Endothelial cell of umbilical vein (primary cell): ENCODE data around the gene ASRGL1.
"Not testable (repeated sequence)": the region's sequence is repeated elsewhere in the genome, so short reads cannot be mapped to it uniquely, and the experiment has no call there.

Source experiments
- EZH2 ChIP-seq: IDR thresholded peaks from 2 replicates; pipeline ENCODE4 v1.6.1; 2012; ENCODE audit warnings: borderline replicate concordance, low read depth, mild to moderate bottlenecking, moderate library complexity, low read length, inconsistent platforms; ENCODE audit not compliant: severe bottlenecking
- JUN ChIP-seq: IDR thresholded peaks from 2 replicates; pipeline ENCODE4 v1.6.1; 2011; ENCODE audit warnings: borderline replicate concordance, low read depth; ENCODE audit not compliant: insufficient read length, insufficient read depth
- MYC ChIP-seq: IDR thresholded peaks from one replicate; pipeline ENCODE4 v1.6.1; 2011; ENCODE audit warnings: mild to moderate bottlenecking, low read depth, low read length
- TF ChIP-seq, protein P1 (sequence below), 2 donors: IDR thresholded peaks; 1 replicate in 1 of 2; 2 replicates in 1 of 2; pipeline ENCODE4 v1.5.1; 2011; ENCODE audit warnings: low read length in 2 of 2, mild to moderate bottlenecking in 2 of 2, moderate library complexity in 2 of 2, control low read depth in 1 of 2, inconsistent platforms in 1 of 2, low read depth in 1 of 2; ENCODE audit not compliant: insufficient read depth in 1 of 2; ENCODE audit errors: extremely low read depth in 1 of 2

DNA sequence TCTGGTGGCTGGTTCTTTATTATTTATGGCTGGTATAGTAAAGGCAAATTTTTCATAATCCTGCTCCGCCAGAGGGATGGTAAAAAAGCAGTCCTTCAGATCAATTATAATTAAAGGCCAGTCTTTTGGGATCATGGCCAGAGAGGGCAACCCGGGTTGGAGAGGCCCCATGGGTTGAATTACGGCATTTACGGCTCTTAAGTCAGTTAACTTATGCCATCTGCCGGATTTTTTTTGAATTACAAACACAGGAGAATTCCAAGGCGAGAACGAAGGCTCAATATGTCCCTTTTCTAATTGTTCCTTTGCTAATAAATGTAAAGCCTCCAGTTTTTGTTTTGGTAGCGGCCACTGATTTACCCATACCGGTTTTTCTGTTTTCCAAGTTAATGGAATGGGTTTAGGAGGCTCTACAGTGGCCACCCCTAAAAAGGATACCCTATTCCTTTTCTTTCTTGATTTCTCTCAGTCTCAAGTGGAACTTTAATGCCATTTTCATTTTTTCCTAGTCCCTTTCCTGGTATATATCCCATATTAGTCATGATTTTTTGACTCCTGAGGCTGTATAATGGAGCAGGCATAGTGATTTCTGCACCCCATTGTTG, 41.3 kb downstream of the ASRGL1 start:
- TF ChIP-seq, protein P1, sequence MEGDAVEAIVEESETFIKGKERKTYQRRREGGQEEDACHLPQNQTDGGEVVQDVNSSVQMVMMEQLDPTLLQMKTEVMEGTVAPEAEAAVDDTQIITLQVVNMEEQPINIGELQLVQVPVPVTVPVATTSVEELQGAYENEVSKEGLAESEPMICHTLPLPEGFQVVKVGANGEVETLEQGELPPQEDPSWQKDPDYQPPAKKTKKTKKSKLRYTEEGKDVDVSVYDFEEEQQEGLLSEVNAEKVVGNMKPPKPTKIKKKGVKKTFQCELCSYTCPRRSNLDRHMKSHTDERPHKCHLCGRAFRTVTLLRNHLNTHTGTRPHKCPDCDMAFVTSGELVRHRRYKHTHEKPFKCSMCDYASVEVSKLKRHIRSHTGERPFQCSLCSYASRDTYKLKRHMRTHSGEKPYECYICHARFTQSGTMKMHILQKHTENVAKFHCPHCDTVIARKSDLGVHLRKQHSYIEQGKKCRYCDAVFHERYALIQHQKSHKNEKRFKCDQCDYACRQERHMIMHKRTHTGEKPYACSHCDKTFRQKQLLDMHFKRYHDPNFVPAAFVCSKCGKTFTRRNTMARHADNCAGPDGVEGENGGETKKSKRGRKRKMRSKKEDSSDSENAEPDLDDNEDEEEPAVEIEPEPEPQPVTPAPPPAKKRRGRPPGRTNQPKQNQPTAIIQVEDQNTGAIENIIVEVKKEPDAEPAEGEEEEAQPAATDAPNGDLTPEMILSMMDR (IDR thresholded peaks at IDR 0.05; ENCODE audit: extremely low read depth in 1 of 2, insufficient read depth in 1 of 2, low read depth in 1 of 2, low read length in 2 of 2) = peak; percentile 3 to 4
- not testable (repeated sequence) for TF ChIP-seq EZH2, JUN, MYC
